ENCODE measurements around the gene PGBD1.

Gene PGBD1

DNA sequence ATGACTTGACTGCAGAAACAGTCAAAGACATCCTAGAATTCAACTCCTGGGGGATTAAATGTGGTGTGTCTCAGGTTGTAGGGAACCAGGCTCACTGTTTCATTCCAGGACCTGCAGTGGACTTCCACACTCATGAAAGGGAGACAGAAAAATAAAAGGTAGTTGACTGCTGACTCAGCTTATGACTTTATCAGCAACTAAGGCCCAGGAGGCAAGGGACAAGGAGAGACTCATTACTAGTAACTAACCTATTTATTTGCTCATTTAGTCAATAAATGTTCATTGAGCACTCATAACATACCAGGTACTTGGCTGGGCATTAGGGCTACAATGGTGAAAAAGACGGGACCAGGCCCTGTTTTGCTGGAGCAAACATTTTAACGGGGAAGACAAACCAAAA is 51.7 kb downstream of the PGBD1 start:
- DNase-seq: no peak
- intact Hi-C loops (cut with DNase I): loop anchor here (5.0 kb wide), 1 partner anchor 66 kb away; the partner anchor contains the start of gene ZSCAN26

DNA sequence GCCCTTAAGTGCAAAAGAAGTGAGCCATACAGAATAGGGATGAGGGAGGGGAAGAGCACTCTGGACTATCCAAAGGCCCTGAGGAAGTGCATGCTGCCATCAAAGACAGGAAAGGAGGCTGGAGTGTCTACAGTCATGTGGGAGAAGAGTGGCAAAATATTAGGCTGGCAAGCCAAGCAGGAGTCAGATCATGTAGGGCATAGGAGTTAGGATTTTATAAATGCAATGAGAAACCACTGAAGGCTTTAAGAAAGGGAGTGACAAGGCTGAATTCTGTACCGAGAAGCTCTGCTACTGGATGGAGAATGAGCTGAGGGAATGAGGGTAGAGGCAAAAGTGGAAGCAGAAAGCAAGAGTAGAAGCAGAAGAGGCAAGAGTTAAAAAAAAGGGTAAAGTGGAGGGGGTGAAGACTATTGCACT is 52.2 kb downstream of the PGBD1 start:
- intact Hi-C loops (cut with DNase I): loop anchor here (5.0 kb wide), 1 partner anchor 66 kb away; the partner anchor contains the start of gene ZSCAN26
- DNase-seq: no peak

DNA sequence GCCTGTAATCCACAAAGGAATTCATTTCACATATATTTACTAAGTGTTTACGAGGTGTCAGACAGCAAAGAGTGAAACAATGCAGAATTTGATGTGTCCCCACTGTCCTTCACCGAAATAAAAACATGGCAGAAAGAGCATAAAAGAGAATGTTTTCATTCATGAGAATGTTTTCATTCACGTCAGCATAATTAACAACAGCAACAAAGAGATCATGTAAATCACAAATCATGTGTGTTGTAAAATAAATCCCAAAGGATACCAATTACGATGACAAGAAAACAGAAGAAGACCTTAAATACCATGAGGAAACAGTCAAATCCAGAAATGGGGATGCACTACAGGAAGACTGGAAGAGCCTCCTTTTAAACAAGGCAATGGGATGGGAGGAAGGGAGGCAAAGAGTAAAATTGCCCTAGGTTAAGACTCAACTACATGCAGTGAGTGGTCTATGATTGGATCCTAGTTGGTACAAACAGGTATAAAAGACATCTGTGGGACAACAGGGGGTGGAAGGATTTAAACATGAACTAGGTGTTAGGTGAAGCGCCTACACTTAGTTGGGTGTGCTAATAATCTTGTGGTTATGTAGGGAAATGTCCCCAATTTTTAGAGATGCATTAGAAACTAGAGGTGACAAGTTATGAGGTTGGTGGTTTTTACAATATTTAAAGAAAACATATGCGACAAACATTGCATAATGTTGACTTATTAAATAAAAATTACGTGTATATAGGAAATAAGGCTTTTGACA is 53.1 kb downstream of the PGBD1 start:
- no peak for DNase-seq

GRCh38 chr6:28335040-28335563 is 53.7 kb downstream of the PGBD1 start:
- intact Hi-C loops (cut with DNase I): no loop called here

More for the DNA sequence above, 53.1 kb downstream of the PGBD1 start:
- intact Hi-C loops (cut with DNase I): loop anchor here (5.0 kb wide), 1 partner anchor 67 kb away; the partner anchor contains the start of gene ZSCAN26

GRCh38 chr6:28335564-28336283 is 54.4 kb downstream of the PGBD1 start, which contains the start of gene ZSCAN31:
TSS of gene ZSCAN31 (minus strand) at chr6:28336148. CDS start at chr6:28329683, 6,465 bp downstream.
- intact Hi-C loops (cut with DNase I): loop anchor here (1.0 kb wide), 1 partner anchor 18 kb away; no protein-coding TSS in a partner anchor
- DNase-seq: peak; percentile 75 to 98 (median 88)

More at GRCh38 chr6:28335040-28335563, 53.7 kb downstream of the PGBD1 start:
- DNase-seq: no peak

- peak in 2 of 10 donors; percentile 13 to 18 for DNase-seq
- intact Hi-C loops (cut with DNase I): loop anchor here (1.0 kb wide), 1 partner anchor 17 kb away; no protein-coding TSS in a partner anchor
These were observed 55.1 kb downstream of the PGBD1 start for GRCh38 chr6:28336284-28337120.

- no peak for DNase-seq
- intact Hi-C loops (cut with DNase I): no loop called here
These were observed 55.7 kb downstream of the PGBD1 start for GRCh38 chr6:28337121-28337520.

DNA sequence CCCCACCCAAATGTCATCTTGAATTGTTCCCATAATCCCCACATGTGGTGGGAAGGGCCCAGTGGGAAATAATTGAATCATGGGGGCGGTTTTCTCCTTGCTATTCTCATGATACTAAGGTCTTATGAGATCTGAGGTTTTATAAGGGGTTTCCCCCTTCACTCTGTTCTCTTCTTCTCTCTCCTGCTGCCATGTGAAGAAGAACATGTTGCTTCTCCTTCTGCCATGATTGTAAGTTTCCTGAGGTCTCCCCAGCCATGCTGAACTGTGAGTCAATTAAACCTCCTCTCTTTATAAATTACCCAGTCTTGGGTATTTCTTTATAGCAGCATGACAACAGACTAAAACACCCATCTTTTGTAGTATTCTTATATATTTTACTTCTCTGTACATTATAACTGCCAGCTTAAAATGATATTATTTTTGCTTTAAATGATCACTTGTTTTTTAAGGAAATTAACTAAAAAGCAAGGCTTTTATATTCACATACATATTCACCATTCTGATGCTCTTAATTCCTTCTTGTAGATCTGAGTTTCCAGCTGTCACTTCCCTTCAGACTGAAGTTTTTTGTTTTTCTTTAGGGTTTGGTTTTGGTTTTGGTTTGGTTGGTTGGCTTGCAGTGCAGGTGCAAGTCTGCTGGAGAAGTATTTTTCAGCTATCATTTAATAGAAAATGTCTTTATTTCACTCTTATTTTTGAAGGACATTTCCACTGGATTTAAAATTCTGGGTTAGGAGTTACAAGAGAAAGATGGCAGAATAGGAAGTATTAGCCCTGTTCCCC is 59.1 kb downstream of the PGBD1 start:
- no peak for DNase-seq
- intact Hi-C loops (cut with DNase I): no loop called here

GRCh38 chr6:28343898-28344677 is 62.7 kb downstream of the PGBD1 start:
- DNase-seq: no peak
- intact Hi-C loops (cut with DNase I): no loop called here

- intact Hi-C loops (cut with DNase I): no loop called here
- DNase-seq: no peak
These were observed 63.8 kb downstream of the PGBD1 start for GRCh38 chr6:28345201-28345600.

DNA sequence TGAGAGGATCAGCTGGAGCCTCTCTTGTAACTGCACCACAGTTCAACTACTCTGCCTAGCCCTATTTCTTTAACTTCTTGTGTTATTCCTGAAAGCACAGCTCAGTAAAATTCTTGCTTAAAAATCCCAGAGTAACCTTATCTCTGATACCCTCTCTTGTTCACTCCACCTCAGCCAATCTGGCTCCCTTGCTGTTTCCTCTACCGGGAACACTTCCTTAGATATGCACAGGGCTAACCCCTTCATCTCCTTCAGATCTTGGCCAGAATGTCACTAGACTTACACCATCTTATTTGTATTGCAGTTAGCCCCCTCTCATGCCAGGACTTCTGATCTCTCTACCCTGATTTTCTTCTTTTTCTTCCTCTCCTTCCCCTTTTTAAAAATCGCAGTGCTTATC is 65.7 kb downstream of the PGBD1 start:
- intact Hi-C loops (cut with DNase I): no loop called here
- no peak for DNase-seq

GRCh38 chr6:28349344-28349891 is 68.0 kb downstream of the PGBD1 start:
- DNase-seq: no peak
- intact Hi-C loops (cut with DNase I): no loop called here

GRCh38 chr6:28349892-28350737 is 68.7 kb downstream of the PGBD1 start, which contains the start of gene ZKSCAN3:
TSS of gene ZKSCAN3 (plus strand) at chr6:28349947. CDS start at chr6:28359587, 9,640 bp downstream.
- intact Hi-C loops (cut with DNase I): no loop called here
- peak; percentile 78 to 98 (median 88) for DNase-seq

DNA sequence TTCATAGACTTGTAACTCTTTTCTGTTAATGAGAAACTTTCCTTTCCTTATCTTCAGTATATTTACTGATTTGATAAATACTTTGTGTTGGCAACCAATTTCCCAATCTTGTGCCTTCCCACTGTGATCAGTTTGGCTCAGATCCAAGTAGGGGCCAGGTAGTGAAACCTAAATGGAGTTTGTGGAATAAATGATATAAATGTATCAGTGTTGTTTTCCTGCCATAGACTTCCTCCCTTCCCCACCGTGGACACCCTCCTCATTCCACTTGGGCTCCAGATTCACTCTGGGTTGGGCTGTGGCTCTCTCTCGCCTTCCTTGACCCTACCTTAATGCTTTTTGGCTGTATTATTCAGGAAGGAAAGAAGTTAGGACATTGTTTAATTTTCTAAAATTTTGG is 69.7 kb downstream of the PGBD1 start:
- no peak for DNase-seq
- intact Hi-C loops (cut with DNase I): no loop called here

DNA sequence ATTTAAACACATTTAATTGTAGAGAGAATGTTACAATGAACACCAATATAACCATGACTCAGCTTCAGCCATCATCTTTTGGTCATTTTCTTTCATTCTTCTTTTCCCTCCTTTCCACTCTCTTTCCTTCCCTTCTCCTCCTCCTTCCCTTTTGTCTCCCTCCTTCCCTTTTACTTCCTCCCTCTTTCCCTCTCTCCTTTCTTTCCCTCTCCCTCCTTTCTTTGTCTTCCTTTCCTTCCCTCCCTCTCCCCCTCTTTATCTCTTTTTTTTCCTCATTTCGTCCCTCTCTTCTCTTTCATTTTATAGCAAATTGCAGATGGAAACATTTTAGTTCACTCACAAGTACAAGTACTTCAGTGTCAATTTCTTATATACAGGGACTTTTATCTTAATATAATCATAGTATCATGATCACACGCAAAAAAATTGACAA is 70.1 kb downstream of the PGBD1 start:
- intact Hi-C loops (cut with DNase I): no loop called here
- no peak for DNase-seq

Data from posterior cingulate gyrus (tissue), 11 donors.